ENCODE data around the gene HIF1AN.

DNA sequence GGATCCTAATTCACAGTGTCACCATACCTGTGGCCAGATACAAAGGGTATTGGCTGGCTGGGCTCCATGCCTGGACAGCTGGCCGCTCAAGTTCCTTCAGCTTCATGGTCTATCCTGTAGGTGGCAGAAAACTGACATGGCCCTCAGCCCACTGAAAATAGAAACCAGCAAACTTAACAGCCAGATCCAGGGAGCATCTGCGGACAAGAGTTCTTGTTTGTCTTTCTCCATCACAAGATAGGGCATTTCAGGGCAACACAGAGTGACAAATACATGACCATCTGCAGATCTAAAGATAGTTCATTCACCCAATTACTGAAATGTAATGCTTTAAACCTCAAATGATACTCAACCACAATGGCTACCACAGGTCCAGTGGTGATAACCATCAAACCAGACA lies 18.9 kb upstream of the HIF1AN start:
- TF ChIP-seq, protein P1, sequence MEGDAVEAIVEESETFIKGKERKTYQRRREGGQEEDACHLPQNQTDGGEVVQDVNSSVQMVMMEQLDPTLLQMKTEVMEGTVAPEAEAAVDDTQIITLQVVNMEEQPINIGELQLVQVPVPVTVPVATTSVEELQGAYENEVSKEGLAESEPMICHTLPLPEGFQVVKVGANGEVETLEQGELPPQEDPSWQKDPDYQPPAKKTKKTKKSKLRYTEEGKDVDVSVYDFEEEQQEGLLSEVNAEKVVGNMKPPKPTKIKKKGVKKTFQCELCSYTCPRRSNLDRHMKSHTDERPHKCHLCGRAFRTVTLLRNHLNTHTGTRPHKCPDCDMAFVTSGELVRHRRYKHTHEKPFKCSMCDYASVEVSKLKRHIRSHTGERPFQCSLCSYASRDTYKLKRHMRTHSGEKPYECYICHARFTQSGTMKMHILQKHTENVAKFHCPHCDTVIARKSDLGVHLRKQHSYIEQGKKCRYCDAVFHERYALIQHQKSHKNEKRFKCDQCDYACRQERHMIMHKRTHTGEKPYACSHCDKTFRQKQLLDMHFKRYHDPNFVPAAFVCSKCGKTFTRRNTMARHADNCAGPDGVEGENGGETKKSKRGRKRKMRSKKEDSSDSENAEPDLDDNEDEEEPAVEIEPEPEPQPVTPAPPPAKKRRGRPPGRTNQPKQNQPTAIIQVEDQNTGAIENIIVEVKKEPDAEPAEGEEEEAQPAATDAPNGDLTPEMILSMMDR (IDR thresholded peaks at IDR 0.05; ENCODE audit: insufficient read depth, low read length): no peak
- TF ChIP-seq GABPA (IDR thresholded peaks at IDR 0.05; ENCODE audit: low read depth) (no peak), POLR2AphosphoS5 (IDR thresholded peaks at IDR 0.05; ENCODE audit: low read depth) (no peak)
- TF ChIP-seq, protein P2, sequence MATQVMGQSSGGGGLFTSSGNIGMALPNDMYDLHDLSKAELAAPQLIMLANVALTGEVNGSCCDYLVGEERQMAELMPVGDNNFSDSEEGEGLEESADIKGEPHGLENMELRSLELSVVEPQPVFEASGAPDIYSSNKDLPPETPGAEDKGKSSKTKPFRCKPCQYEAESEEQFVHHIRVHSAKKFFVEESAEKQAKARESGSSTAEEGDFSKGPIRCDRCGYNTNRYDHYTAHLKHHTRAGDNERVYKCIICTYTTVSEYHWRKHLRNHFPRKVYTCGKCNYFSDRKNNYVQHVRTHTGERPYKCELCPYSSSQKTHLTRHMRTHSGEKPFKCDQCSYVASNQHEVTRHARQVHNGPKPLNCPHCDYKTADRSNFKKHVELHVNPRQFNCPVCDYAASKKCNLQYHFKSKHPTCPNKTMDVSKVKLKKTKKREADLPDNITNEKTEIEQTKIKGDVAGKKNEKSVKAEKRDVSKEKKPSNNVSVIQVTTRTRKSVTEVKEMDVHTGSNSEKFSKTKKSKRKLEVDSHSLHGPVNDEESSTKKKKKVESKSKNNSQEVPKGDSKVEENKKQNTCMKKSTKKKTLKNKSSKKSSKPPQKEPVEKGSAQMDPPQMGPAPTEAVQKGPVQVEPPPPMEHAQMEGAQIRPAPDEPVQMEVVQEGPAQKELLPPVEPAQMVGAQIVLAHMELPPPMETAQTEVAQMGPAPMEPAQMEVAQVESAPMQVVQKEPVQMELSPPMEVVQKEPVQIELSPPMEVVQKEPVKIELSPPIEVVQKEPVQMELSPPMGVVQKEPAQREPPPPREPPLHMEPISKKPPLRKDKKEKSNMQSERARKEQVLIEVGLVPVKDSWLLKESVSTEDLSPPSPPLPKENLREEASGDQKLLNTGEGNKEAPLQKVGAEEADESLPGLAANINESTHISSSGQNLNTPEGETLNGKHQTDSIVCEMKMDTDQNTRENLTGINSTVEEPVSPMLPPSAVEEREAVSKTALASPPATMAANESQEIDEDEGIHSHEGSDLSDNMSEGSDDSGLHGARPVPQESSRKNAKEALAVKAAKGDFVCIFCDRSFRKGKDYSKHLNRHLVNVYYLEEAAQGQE (IDR thresholded peaks at IDR 0.05; ENCODE audit: insufficient replicate concordance, low read depth): no peak

Measured in HL-60 (cell line).